DOHH2 (cell line): ENCODE measurements around the gene MOV10L1.

Experiments used
- CTCF ChIP-seq: fragments of 200-600 bp; sonication (generic); IDR thresholded peaks from one replicate; pipeline ENCODE4 v1.5.1; 2014; ENCODE audit warnings: antibody characterized with exemption, mild to moderate bottlenecking, low read depth, low read length; ENCODE audit not compliant: poor library complexity, severe bottlenecking
- EZH2phosphoT487 ChIP-seq: fragments of 200-600 bp; sonication (generic); IDR thresholded peaks from 2 replicates; pipeline ENCODE4 v1.6.1; 2017; ENCODE audit warnings: borderline replicate concordance, mild to moderate bottlenecking, antibody characterized with exemption, low read length, moderate library complexity, mixed read lengths

DNA sequence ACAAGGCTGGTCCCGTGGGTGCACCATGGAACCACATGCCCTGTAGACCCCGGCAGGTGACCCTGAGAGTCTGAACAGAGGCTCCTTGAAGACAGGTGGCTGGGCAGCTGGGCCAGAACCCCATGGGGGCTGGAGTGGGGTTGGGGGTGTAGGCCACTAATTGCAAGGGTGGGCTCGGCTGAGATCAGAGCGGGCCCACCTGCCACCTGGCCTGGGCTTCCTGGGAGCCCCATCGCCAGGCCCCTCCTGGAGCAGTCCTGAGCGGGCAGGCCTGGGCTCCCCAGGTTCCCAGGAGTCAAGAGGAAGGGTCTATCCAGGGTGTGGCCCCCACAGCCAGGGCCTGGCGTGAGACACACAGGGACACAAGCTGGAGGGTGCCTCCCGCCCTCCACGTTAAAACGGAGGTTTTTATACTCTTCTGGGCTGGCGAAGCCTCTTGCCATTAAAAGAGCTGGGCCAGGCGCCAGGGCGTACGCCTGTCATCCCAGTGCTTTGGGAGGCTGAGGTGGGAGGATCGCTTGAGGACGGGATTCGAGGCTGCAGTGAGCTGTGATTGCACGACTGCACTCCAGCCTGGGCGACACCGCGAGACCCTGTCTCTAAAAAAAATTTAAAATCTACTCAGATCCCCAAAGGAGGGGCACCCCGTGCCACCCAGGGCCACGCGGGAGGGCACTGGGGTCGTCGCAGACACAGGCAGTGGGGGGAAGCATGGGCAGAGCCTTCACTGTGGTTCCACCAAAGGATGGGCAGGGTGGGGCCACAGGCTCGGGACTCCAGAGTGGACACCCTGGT lies 91.1 kb downstream of the MOV10L1 start:
- no peak for TF ChIP-seq EZH2phosphoT487
- no peak for TF ChIP-seq CTCF
